Neural progenitor cell (in vitro differentiated cells): ENCODE results near the gene GREB1L. TPM values are rescaled to one million over a fixed set of nuclear protein-coding genes. Genes with fewer than 3 reads are reported as not detected.
A peak's percentile ranks its signal among the peaks of the same experiment; 100 is the strongest.

Source experiments
- DNase-seq: peaks from one replicate; pipeline ENCODE4 v3.0.0-alpha.2; 2016; ENCODE audit warnings: low spot score
- H2AFZ ChIP-seq: fragments of 200-600 bp; sonication (generic); replicated peaks from 2 replicates; pipeline ENCODE4 v1.6.1; 2016; ENCODE audit warnings: antibody characterized with exemption
- H3F3A ChIP-seq: fragments of 200-600 bp; sonication (generic); 2 replicates; pipeline ENCODE4 v1.6.1; 2016; ENCODE audit warnings: antibody characterized with exemption, low read depth
- H3K27ac ChIP-seq: fragments of 200-600 bp; sonication (generic); 2 replicates; pipeline ENCODE4 v1.5.1; 2016; ENCODE audit warnings: mild to moderate bottlenecking
- H3K27me3 ChIP-seq: fragments of 200-600 bp; sonication (generic); 2 replicates; pipeline ENCODE4 v1.6.1; 2016; ENCODE audit warnings: mild to moderate bottlenecking, moderate library complexity
- H3K36me3 ChIP-seq: fragments of 200-600 bp; sonication (generic); 2 replicates; pipeline ENCODE4 v1.5.1; 2016
- H3K4me1 ChIP-seq: fragments of 200-600 bp; sonication (generic); 2 replicates; pipeline ENCODE4 v1.6.1; 2016; ENCODE audit warnings: mixed run types
- H3K4me2 ChIP-seq: fragments of 200-600 bp; sonication (generic); 2 replicates; pipeline ENCODE4 v1.6.1; 2016
- H3K4me3 ChIP-seq: fragments of 200-600 bp; sonication (generic); 2 replicates; pipeline ENCODE4 v1.5.1; 2016
- H3K79me2 ChIP-seq: fragments of 200-600 bp; sonication (generic); 2 replicates; pipeline ENCODE4 v1.6.1; 2016; ENCODE audit warnings: low read depth
- H3K9ac ChIP-seq: fragments of 200-600 bp; sonication (generic); 2 replicates; pipeline ENCODE4 v1.6.1; 2016
- H3K9me3 ChIP-seq: fragments of 200-600 bp; sonication (generic); 2 replicates; pipeline ENCODE4 v1.5.1; 2016; ENCODE audit warnings: low read depth
- H4K20me1 ChIP-seq: fragments of 200-600 bp; sonication (generic); 2 replicates; pipeline ENCODE4 v1.6.1; 2016; ENCODE audit warnings: low read depth
- H3K27ac Mint-ChIP-seq: 3 replicates; pipeline ENCODE4 v1.8.0; 2021; ENCODE audit warnings: mixed read lengths
- H3K27me3 Mint-ChIP-seq: 2 replicates; pipeline ENCODE4 v1.8.0; 2022; ENCODE audit warnings: low read depth, mild to moderate bottlenecking, inconsistent platforms, moderate library complexity, mixed read lengths; ENCODE audit not compliant: insufficient read depth
- H3K36me3 Mint-ChIP-seq: 3 replicates; pipeline ENCODE4 v1.8.0; 2021; ENCODE audit warnings: mixed read lengths
- H3K4me1 Mint-ChIP-seq: 3 replicates; pipeline ENCODE4 v1.8.0; 2021; ENCODE audit warnings: mixed read lengths
- H3K4me3 Mint-ChIP-seq: 3 replicates; pipeline ENCODE4 v1.8.0; 2021; ENCODE audit warnings: mild to moderate bottlenecking, moderate library complexity, mixed read lengths
- H3K9me3 Mint-ChIP-seq: 3 replicates; pipeline ENCODE4 v1.8.0; 2020; ENCODE audit warnings: mixed read lengths
- EZH2 ChIP-seq: fragments of 200-600 bp; sonication (generic); IDR thresholded peaks from 2 replicates; pipeline ENCODE4 v1.6.1; 2017; ENCODE audit warnings: antibody characterized with exemption, mild to moderate bottlenecking, moderate library complexity
- EZH2phosphoT487 ChIP-seq: fragments of 200-600 bp; sonication (generic); IDR thresholded peaks from 2 replicates; pipeline ENCODE4 v1.6.1; 2017; ENCODE audit warnings: antibody characterized with exemption
- total RNA-seq: library from RNA; depleted of rRNA; stranded (reverse); fragments of >200 nt; gene quantifications from 2 replicates; pipeline ENCODE4 v1.2.3, GENCODE V29; 2015; ENCODE audit warnings: low replicate concordance
- TF ChIP-seq, protein P1 (sequence below): fragments of 200-600 bp; sonication (generic); IDR thresholded peaks from 2 replicates; pipeline ENCODE4 v1.5.1; 2017; ENCODE audit warnings: antibody characterized with exemption, mild to moderate bottlenecking

Gene GREB1L
- total RNA-seq, 1 donor from 2014 or later = 278 TPM

DNA sequence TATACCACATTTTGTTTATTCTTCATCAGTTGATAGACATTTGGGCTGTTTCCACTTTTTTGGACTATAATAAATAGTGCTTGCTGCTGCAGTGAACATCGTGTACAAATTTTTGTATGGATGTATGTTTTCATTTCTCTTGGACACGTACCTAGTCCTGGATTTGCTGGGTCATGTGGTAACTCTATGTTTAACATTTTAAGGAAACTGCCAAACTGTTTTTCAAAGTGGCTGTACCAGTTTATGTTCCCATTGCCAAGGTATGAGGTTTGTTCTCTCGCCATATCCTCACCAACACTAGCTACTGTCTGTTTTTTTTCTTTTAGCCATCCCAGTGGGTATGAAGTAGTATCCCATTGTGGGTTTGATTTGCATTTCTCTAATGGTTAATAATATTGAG, 42.5 kb downstream of the GREB1L start:
- Histone ChIP-seq H3F3A (peaks cover 26% of the 10 kb centered on the region), H4K20me1 (peaks cover 100% of the 10 kb centered on the region), H3K9me3 (no peaks in the 10 kb centered on the region), H2AFZ (no peak overlapping the region), H3K27ac (no peak overlapping the region), H3K79me2 (peaks cover 100% of the 10 kb centered on the region), H3K27me3 (no peaks in the 10 kb centered on the region), H3K36me3 (peaks cover 11% of the 10 kb centered on the region), H3K4me1 (peaks cover 31% of the 10 kb centered on the region), H3K9ac (no peak overlapping the region), H3K4me2 (no peak overlapping the region), H3K4me3 (no peak overlapping the region)
- H3K4me1 Mint-ChIP-seq = peaks cover 15% of the 10 kb centered on the region
- no peak for DNase-seq
- peaks cover 10% of the 10 kb centered on the region for H3K36me3 Mint-ChIP-seq
- H3K9me3 Mint-ChIP-seq = peaks cover 3% of the 10 kb centered on the region
- H3K27ac Mint-ChIP-seq = no peak overlapping the region
- H3K27me3 Mint-ChIP-seq = no peaks in the 10 kb centered on the region
- TF ChIP-seq EZH2phosphoT487 (no peak), EZH2 (no peak)
- TF ChIP-seq, protein P1, sequence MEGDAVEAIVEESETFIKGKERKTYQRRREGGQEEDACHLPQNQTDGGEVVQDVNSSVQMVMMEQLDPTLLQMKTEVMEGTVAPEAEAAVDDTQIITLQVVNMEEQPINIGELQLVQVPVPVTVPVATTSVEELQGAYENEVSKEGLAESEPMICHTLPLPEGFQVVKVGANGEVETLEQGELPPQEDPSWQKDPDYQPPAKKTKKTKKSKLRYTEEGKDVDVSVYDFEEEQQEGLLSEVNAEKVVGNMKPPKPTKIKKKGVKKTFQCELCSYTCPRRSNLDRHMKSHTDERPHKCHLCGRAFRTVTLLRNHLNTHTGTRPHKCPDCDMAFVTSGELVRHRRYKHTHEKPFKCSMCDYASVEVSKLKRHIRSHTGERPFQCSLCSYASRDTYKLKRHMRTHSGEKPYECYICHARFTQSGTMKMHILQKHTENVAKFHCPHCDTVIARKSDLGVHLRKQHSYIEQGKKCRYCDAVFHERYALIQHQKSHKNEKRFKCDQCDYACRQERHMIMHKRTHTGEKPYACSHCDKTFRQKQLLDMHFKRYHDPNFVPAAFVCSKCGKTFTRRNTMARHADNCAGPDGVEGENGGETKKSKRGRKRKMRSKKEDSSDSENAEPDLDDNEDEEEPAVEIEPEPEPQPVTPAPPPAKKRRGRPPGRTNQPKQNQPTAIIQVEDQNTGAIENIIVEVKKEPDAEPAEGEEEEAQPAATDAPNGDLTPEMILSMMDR = no peak
- H3K4me3 Mint-ChIP-seq = no peak overlapping the region

DNA sequence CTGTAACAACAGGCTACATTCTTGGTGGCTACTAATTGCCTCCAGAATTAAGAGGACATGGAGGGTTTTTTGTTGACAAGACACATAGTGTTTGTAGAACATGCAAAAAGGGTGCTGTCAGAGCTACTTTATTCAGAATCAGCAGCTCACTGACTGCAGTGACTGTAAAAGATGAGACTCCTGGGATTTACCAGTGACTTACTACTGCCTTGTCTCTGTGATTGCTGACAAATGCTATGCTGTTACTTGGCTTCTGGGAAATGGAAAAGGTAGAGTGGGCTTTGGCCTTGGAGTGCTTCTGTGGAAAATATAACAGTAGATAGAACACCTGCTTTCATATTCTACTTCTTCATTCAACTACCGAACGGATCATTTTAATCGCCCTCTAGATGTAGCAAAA, 47.8 kb downstream of the GREB1L start:
- peaks cover 100% of the 10 kb centered on the region for H3K79me2 ChIP-seq
- no peaks in the 10 kb centered on the region for H3K27me3 ChIP-seq
- H3F3A ChIP-seq = peaks cover 41% of the 10 kb centered on the region
- peaks cover 100% of the 10 kb centered on the region for H4K20me1 ChIP-seq
- Mint-ChIP-seq H3K4me3 (no peak overlapping the region), H3K27ac (no peak overlapping the region), H3K4me1 (peaks cover 26% of the 10 kb centered on the region), H3K27me3 (peaks cover 5% of the 10 kb centered on the region), H3K9me3 (peaks cover 6% of the 10 kb centered on the region), H3K36me3 (peaks cover 3% of the 10 kb centered on the region)
- H3K4me2 ChIP-seq = no peak overlapping the region
- H3K4me3 ChIP-seq = no peak overlapping the region
- H3K9me3 ChIP-seq = no peaks in the 10 kb centered on the region
- no peak overlapping the region for H2AFZ ChIP-seq
- H3K27ac ChIP-seq = peak overlapping the region; percentile 3
- H3K36me3 ChIP-seq = no peaks in the 10 kb centered on the region
- TF ChIP-seq EZH2phosphoT487 (no peak), EZH2 (no peak)
- TF ChIP-seq, protein P1 = no peak
- no peak overlapping the region for H3K9ac ChIP-seq
- DNase-seq = no peak
- peaks cover 67% of the 10 kb centered on the region for H3K4me1 ChIP-seq

DNA sequence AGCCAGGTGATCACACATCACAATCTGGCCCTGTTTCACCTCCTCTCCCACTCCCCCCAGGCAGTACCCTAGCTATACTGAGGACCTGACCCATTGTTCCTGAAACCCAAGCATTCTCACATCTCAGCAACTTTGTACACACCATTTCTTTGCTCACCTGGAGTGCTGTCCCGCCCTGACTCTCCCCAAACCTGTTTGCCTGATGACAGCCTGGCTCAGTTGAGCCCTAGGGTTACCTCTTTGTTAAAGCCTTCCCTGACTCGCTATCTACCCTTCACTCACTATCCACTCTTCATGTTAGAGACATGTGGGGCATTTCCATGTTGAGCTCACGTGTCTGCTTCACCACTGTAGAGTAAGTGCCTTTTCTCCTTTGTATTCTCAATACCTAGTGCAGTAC, 49.1 kb downstream of the GREB1L start:
- no peaks in the 10 kb centered on the region for H3K27me3 ChIP-seq
- no peak for DNase-seq
- peaks cover 100% of the 10 kb centered on the region for H3K79me2 ChIP-seq
- H3K9me3 ChIP-seq = no peaks in the 10 kb centered on the region
- H3K4me2 ChIP-seq = no peak overlapping the region
- peaks cover 35% of the 10 kb centered on the region for H3K4me1 Mint-ChIP-seq
- no peak overlapping the region for H3K4me3 ChIP-seq
- peaks cover 100% of the 10 kb centered on the region for H4K20me1 ChIP-seq
- peaks cover 66% of the 10 kb centered on the region for H3K4me1 ChIP-seq
- H3K27ac ChIP-seq = peak overlapping the region; percentile 4
- H3K27ac Mint-ChIP-seq = no peak overlapping the region
- H3K4me3 Mint-ChIP-seq = no peak overlapping the region
- no peak overlapping the region for H3K9ac ChIP-seq
- peaks cover 52% of the 10 kb centered on the region for H3F3A ChIP-seq
- H3K36me3 ChIP-seq = peaks cover 4% of the 10 kb centered on the region
- H3K27me3 Mint-ChIP-seq = peaks cover 5% of the 10 kb centered on the region
- no peak overlapping the region for H2AFZ ChIP-seq
- no peak for TF ChIP-seq EZH2
- TF ChIP-seq, protein P1 = no peak
- no peak for TF ChIP-seq EZH2phosphoT487
- peaks cover 9% of the 10 kb centered on the region for H3K36me3 Mint-ChIP-seq
- peaks cover 6% of the 10 kb centered on the region for H3K9me3 Mint-ChIP-seq
